Measurements from ENCODE around the gene ALK. TPM values are rescaled to one million over a fixed set of nuclear protein-coding genes. Genes with fewer than 3 reads are reported as not detected.

Gene ALK
- polyA plus RNA-seq, 3 donors = not detected

DNA sequence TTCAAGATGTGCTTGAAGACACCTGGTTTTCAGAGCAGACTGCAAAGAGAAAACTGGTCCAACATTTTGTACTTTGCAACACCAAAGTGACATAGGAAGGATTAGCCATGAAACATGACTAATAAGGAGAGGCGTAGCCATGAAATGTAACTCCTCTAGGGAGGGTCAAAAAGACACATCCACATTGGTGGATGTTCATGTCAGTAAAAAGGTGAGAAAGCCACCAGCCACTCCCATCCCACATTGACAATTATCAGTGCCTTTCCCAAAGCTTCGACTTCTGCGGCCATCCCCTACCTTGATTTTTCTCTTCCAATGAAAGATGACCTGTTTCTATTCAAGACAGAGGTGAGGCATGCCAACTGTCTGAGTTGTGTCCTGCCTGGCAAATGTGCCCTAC, 223.2 kb downstream of the ALK start:
- Mint-ChIP-seq H3K36me3 (no peaks in the 10 kb centered on the region), H3K4me1 (no peaks in the 10 kb centered on the region), H3K4me3 (no peak overlapping the region), H3K27me3 (ENCODE audit: low read depth in 3 of 3) (peaks cover 0 to 3% (median 2%) of the 10 kb centered on the region in 3 donors), H3K27ac (no peak overlapping the region), H3K9me3 (peaks cover 2 to 14% (median 5%) of the 10 kb centered on the region in 7 donors)
- Histone ChIP-seq H3K4me3 (replicated peaks in 1 of 3; ENCODE audit: low read depth in 2 of 3, low read length in 3 of 3) (no peak overlapping the region), H3K9ac (ENCODE audit: insufficient read depth, low read length, poor library complexity, severe bottlenecking) (no peak overlapping the region), H3K79me2 (ENCODE audit: insufficient read depth, low read length) (no peaks in the 10 kb centered on the region), H3K27ac (ENCODE audit: low read depth in 1 of 2, low read length in 2 of 2) (no peak overlapping the region), H3K4me1 (ENCODE audit: control insufficient read depth in 1 of 2, insufficient read depth in 2 of 2, low read length in 2 of 2) (no peaks in the 10 kb centered on the region), H4K20me1 (ENCODE audit: insufficient read depth, low read length) (no peaks in the 10 kb centered on the region), H3K36me3 (replicated peaks in 1 of 2; ENCODE audit: control insufficient read depth in 1 of 2, insufficient read depth in 2 of 2, low read length in 2 of 2) (no peaks in the 10 kb centered on the region), H2AFZ (ENCODE audit: insufficient read depth, low read depth, low read length, poor library complexity, severe bottlenecking) (no peak overlapping the region), H3K9me3 (replicated peaks in 1 of 2; ENCODE audit: control insufficient read depth in 1 of 2, insufficient read depth in 1 of 2, low read length in 2 of 2) (peaks cover 5 to 10% of the 10 kb centered on the region in 2 donors), H3K4me2 (replicated peaks; ENCODE audit: extremely low read depth, low read length, poor library complexity, severe bottlenecking) (no peak overlapping the region), H3K27me3 (ENCODE audit: control insufficient read depth in 2 of 2, insufficient read depth in 2 of 2, low read length in 2 of 2) (no peaks in the 10 kb centered on the region)
- DNase-seq = no peak
- intact Hi-C loops (cut with micrococcal nuclease) = no loop called here
- TF ChIP-seq, protein P1, sequence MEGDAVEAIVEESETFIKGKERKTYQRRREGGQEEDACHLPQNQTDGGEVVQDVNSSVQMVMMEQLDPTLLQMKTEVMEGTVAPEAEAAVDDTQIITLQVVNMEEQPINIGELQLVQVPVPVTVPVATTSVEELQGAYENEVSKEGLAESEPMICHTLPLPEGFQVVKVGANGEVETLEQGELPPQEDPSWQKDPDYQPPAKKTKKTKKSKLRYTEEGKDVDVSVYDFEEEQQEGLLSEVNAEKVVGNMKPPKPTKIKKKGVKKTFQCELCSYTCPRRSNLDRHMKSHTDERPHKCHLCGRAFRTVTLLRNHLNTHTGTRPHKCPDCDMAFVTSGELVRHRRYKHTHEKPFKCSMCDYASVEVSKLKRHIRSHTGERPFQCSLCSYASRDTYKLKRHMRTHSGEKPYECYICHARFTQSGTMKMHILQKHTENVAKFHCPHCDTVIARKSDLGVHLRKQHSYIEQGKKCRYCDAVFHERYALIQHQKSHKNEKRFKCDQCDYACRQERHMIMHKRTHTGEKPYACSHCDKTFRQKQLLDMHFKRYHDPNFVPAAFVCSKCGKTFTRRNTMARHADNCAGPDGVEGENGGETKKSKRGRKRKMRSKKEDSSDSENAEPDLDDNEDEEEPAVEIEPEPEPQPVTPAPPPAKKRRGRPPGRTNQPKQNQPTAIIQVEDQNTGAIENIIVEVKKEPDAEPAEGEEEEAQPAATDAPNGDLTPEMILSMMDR (IDR thresholded peaks at IDR 0.05) = no peak
- WGBS (ENCODE audit: insufficient coverage) = 100% methylated on average over 2 of the region's 3 CpGs

DNA sequence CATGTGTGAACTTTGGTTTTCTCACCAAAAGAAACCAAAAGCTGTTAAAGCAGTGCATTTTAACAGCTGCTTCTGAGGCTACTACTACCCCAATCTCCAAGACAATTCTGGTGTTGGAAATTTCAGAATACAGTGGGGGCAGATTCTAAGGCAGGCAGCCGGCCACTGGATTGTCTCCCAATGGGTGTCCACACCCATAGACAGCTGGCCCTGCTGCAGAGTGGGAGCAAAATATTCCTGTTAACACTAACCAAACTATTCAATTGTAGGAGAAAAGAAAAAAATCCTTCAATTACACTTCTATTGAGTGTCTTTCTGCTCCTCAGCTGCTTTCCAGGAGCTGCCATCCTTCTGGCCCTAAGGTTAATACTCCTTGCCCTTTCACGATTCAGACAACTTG, 223.7 kb downstream of the ALK start:
- Histone ChIP-seq H3K27ac (ENCODE audit: low read depth in 1 of 2, low read length in 2 of 2) (no peak overlapping the region), H3K36me3 (replicated peaks in 1 of 2; ENCODE audit: control insufficient read depth in 1 of 2, insufficient read depth in 2 of 2, low read length in 2 of 2) (no peaks in the 10 kb centered on the region), H3K79me2 (ENCODE audit: insufficient read depth, low read length) (no peaks in the 10 kb centered on the region), H3K4me1 (ENCODE audit: control insufficient read depth in 1 of 2, insufficient read depth in 2 of 2, low read length in 2 of 2) (no peaks in the 10 kb centered on the region), H3K9ac (ENCODE audit: insufficient read depth, low read length, poor library complexity, severe bottlenecking) (no peak overlapping the region), H3K27me3 (ENCODE audit: control insufficient read depth in 2 of 2, insufficient read depth in 2 of 2, low read length in 2 of 2) (no peaks in the 10 kb centered on the region), H3K4me2 (replicated peaks; ENCODE audit: extremely low read depth, low read length, poor library complexity, severe bottlenecking) (no peak overlapping the region), H3K4me3 (replicated peaks in 1 of 3; ENCODE audit: low read depth in 2 of 3, low read length in 3 of 3) (no peak overlapping the region), H3K9me3 (replicated peaks in 1 of 2; ENCODE audit: control insufficient read depth in 1 of 2, insufficient read depth in 1 of 2, low read length in 2 of 2) (peaks cover 5 to 10% of the 10 kb centered on the region in 2 donors), H2AFZ (ENCODE audit: insufficient read depth, low read depth, low read length, poor library complexity, severe bottlenecking) (no peak overlapping the region), H4K20me1 (ENCODE audit: insufficient read depth, low read length) (no peaks in the 10 kb centered on the region)
- H3K4me1 Mint-ChIP-seq = no peaks in the 10 kb centered on the region
- WGBS (ENCODE audit: insufficient coverage) = 78% methylated on average over 1 of the region's 2 CpGs
- no peak overlapping the region for H3K27ac Mint-ChIP-seq
- intact Hi-C loops (cut with micrococcal nuclease) = no loop called here
- DNase-seq = no peak
- H3K9me3 Mint-ChIP-seq = peaks cover 2 to 17% (median 5%) of the 10 kb centered on the region in 7 donors
- no peaks in the 10 kb centered on the region for H3K36me3 Mint-ChIP-seq
- TF ChIP-seq, protein P1 (IDR thresholded peaks at IDR 0.05) = no peak
- no peak overlapping the region for H3K4me3 Mint-ChIP-seq
- peaks cover 0 to 3% (median 2%) of the 10 kb centered on the region in 3 donors for H3K27me3 Mint-ChIP-seq (ENCODE audit: low read depth in 3 of 3)

All from CD14-positive monocyte (primary cell).